MM.1S (cell line): ENCODE measurements around the gene BCLAF3.

Experiments used
- DNase-seq: peaks from one replicate; pipeline ENCODE4 v3.0.0-alpha.2; 2015
- H2AFZ ChIP-seq: fragments of 300-600 bp; sonication (generic); 2 replicates; pipeline ENCODE4 v1.6.0; 2016; ENCODE audit warnings: antibody characterized with exemption, low read length
- H3F3A ChIP-seq: fragments of 300-600 bp; sonication (generic); 2 replicates; pipeline ENCODE4 v1.6.1; 2016; ENCODE audit warnings: mild to moderate bottlenecking, antibody characterized with exemption, low read length, moderate library complexity, mixed read lengths; ENCODE audit not compliant: insufficient read depth
- H3K27ac ChIP-seq: fragments of 300-600 bp; sonication (generic); 2 replicates; pipeline ENCODE4 v1.5.1; 2016; ENCODE audit warnings: mild to moderate bottlenecking, low read length
- H3K27me3 ChIP-seq: fragments of 300-600 bp; sonication (generic); replicated peaks from 2 replicates; pipeline ENCODE4 v1.6.0; 2016; ENCODE audit warnings: low read length; ENCODE audit not compliant: insufficient read depth
- H3K36me3 ChIP-seq: fragments of 300-600 bp; sonication (generic); replicated peaks from 2 replicates; pipeline ENCODE4 v1.6.1; 2016; ENCODE audit warnings: mild to moderate bottlenecking, low read length, mixed read lengths; ENCODE audit not compliant: insufficient read depth
- H3K4me1 ChIP-seq: fragments of 300-600 bp; sonication (generic); 2 replicates; pipeline ENCODE4 v1.6.1; 2016; ENCODE audit warnings: low read length, mixed read lengths
- H3K4me2 ChIP-seq: fragments of 300-600 bp; sonication (generic); 2 replicates; pipeline ENCODE4 v1.6.0; 2016; ENCODE audit warnings: low read depth, low read length
- H3K4me3 ChIP-seq: fragments of 300-600 bp; sonication (generic); 2 replicates; pipeline ENCODE4 v1.5.1; 2016; ENCODE audit warnings: low read length, mixed read lengths
- H3K79me2 ChIP-seq: fragments of 300-600 bp; sonication (generic); 2 replicates; pipeline ENCODE4 v1.6.1; 2016; ENCODE audit warnings: mixed run types, low read length, mixed read lengths
- H3K9ac ChIP-seq: fragments of 300-600 bp; sonication (generic); 2 replicates; pipeline ENCODE4 v1.6.1; 2016; ENCODE audit warnings: low read length, mixed read lengths
- H3K9me2 ChIP-seq: fragments of 300-600 bp; sonication (generic); replicated peaks from 2 replicates; pipeline ENCODE4 v1.6.1; 2016; ENCODE audit warnings: mild to moderate bottlenecking, low read length, mixed read lengths; ENCODE audit not compliant: insufficient read depth
- H3K9me3 ChIP-seq: fragments of 300-600 bp; sonication (generic); replicated peaks from 2 replicates; pipeline ENCODE4 v1.6.1; 2016; ENCODE audit warnings: mild to moderate bottlenecking, low read length, mixed read lengths; ENCODE audit not compliant: insufficient read depth
- H4K20me1 ChIP-seq: fragments of 300-600 bp; sonication (generic); 2 replicates; pipeline ENCODE4 v1.6.1; 2016; ENCODE audit warnings: mild to moderate bottlenecking, low read length, moderate library complexity, mixed read lengths; ENCODE audit not compliant: insufficient read depth
- CTCF ChIP-seq: fragments of 300-600 bp; sonication (generic); IDR thresholded peaks from 2 replicates; pipeline ENCODE4 v1.5.1; 2016; ENCODE audit warnings: antibody characterized with exemption, low read length, mixed read lengths
- EZH2 ChIP-seq: fragments of 300-600 bp; sonication (generic); optimal IDR thresholded peaks from 2 replicates; pipeline ENCODE3; 2017; ENCODE audit warnings: low read depth, mild to moderate bottlenecking, antibody characterized with exemption, low read length, mixed read lengths
- EZH2phosphoT487 ChIP-seq: fragments of 300-600 bp; sonication (generic); IDR thresholded peaks from 2 replicates; pipeline ENCODE4 v1.6.1; 2018; ENCODE audit warnings: antibody characterized with exemption, low read length

BCLAF3 gene

GRCh38 chrX:19966056-19966455 lies 24.8 kb downstream of the BCLAF3 start:
- H3K4me2 ChIP-seq: no peak overlapping the region
- H3K27me3 ChIP-seq: no peaks in the 10 kb centered on the region
- no peak overlapping the region for H3K27ac ChIP-seq
- no peaks in the 10 kb centered on the region for H4K20me1 ChIP-seq
- DNase-seq: no peak
- H3K9me2 ChIP-seq: no peaks in the 10 kb centered on the region
- H3K79me2 ChIP-seq: no peaks in the 10 kb centered on the region
- no peaks in the 10 kb centered on the region for H3K36me3 ChIP-seq
- no peak overlapping the region for H3K9ac ChIP-seq
- no peak overlapping the region for H3K4me3 ChIP-seq
- H3F3A ChIP-seq: no peaks in the 10 kb centered on the region
- H2AFZ ChIP-seq: no peak overlapping the region
- H3K9me3 ChIP-seq: no peaks in the 10 kb centered on the region
- no peaks in the 10 kb centered on the region for H3K4me1 ChIP-seq
- TF ChIP-seq EZH2 (no peak), EZH2phosphoT487 (no peak), CTCF (no peak)

- no peaks in the 10 kb centered on the region for H3K36me3 ChIP-seq
- no peak overlapping the region for H3K4me3 ChIP-seq
- H3K79me2 ChIP-seq: no peaks in the 10 kb centered on the region
- no peak for DNase-seq
- H2AFZ ChIP-seq: no peak overlapping the region
- no peak overlapping the region for H3K4me2 ChIP-seq
- no peaks in the 10 kb centered on the region for H3K9me2 ChIP-seq
- H3K27ac ChIP-seq: no peak overlapping the region
- H3K9me3 ChIP-seq: no peaks in the 10 kb centered on the region
- H4K20me1 ChIP-seq: no peaks in the 10 kb centered on the region
- H3K9ac ChIP-seq: no peak overlapping the region
- no peak for TF ChIP-seq CTCF
- TF ChIP-seq EZH2phosphoT487: no peak
- TF ChIP-seq EZH2: no peak
- H3K27me3 ChIP-seq: no peaks in the 10 kb centered on the region
- H3K4me1 ChIP-seq: no peaks in the 10 kb centered on the region
- H3F3A ChIP-seq: no peaks in the 10 kb centered on the region
Observed at GRCh38 chrX:19964017-19964710, 26.7 kb downstream of the BCLAF3 start.

- H4K20me1 ChIP-seq: no peaks in the 10 kb centered on the region
- H3K27me3 ChIP-seq: no peaks in the 10 kb centered on the region
- no peaks in the 10 kb centered on the region for H3K9me3 ChIP-seq
- H3K4me1 ChIP-seq: no peaks in the 10 kb centered on the region
- H2AFZ ChIP-seq: no peak overlapping the region
- DNase-seq: no peak
- H3K4me2 ChIP-seq: no peak overlapping the region
- H3K4me3 ChIP-seq: no peak overlapping the region
- no peak for TF ChIP-seq EZH2phosphoT487
- TF ChIP-seq EZH2: no peak
- no peak for TF ChIP-seq CTCF
- H3K27ac ChIP-seq: no peak overlapping the region
- H3K9me2 ChIP-seq: no peaks in the 10 kb centered on the region
- no peak overlapping the region for H3K9ac ChIP-seq
- H3K36me3 ChIP-seq: no peaks in the 10 kb centered on the region
- no peaks in the 10 kb centered on the region for H3F3A ChIP-seq
- H3K79me2 ChIP-seq: no peaks in the 10 kb centered on the region
Observed at GRCh38 chrX:19960913-19961312, 29.9 kb downstream of the BCLAF3 start.
